Measurements from ENCODE around the gene ACOXL.

ACOXL gene

GRCh38 chr2:110979471-110980338 lies 247.3 kb downstream of the ACOXL start:
- no peaks in the 10 kb centered on the region for H3K36me3 ChIP-seq
- no peaks in the 10 kb centered on the region for H3K4me1 ChIP-seq
- no peaks in the 10 kb centered on the region for H3K27me3 ChIP-seq
- H3K4me2 ChIP-seq = no peak overlapping the region
- no peak overlapping the region for H3K9ac ChIP-seq
- peaks cover 0 to 10% (median 0%) of the 10 kb centered on the region in 11 experiments; a peak in 3 of 22 replicates for H3K9me3 ChIP-seq (replicated peaks in 1 of 11)
- no peak for TF ChIP-seq Cebpa-rat (IDR thresholded peaks at IDR 0.05)
- H3K27ac ChIP-seq = no peak overlapping the region
- H4K20me1 ChIP-seq = no peaks in the 10 kb centered on the region
- H3K4me3 ChIP-seq = no peak overlapping the region

GRCh38 chr2:110980339-110981062 lies 248.1 kb downstream of the ACOXL start:
- Histone ChIP-seq H3K4me3 (no peak overlapping the region), H3K4me2 (no peak overlapping the region), H3K27me3 (no peaks in the 10 kb centered on the region), H4K20me1 (no peaks in the 10 kb centered on the region), H3K9ac (no peak overlapping the region), H3K9me3 (replicated peaks in 1 of 11) (0 out of 22 replicates have a peak, but pooled peaks cover 0 to 7% (median 0%) of the 10 kb centered on the region in 11 experiments), H3K27ac (no peak overlapping the region), H3K4me1 (no peaks in the 10 kb centered on the region), H3K36me3 (no peaks in the 10 kb centered on the region)
- no peak for TF ChIP-seq Cebpa-rat (IDR thresholded peaks at IDR 0.05)

GRCh38 chr2:110983133-110983532 lies 250.8 kb downstream of the ACOXL start:
- no peaks in the 10 kb centered on the region for H3K36me3 ChIP-seq
- no peaks in the 10 kb centered on the region for H3K4me1 ChIP-seq
- no peak overlapping the region for H3K27ac ChIP-seq
- no peak for TF ChIP-seq Cebpa-rat (IDR thresholded peaks at IDR 0.05)
- H3K4me3 ChIP-seq = no peak overlapping the region
- H3K9me3 ChIP-seq (replicated peaks in 1 of 11) = peaks cover 0 to 3% (median 0%) of the 10 kb centered on the region in 11 experiments; a peak in 3 of 22 replicates
- H3K9ac ChIP-seq = no peak overlapping the region
- H4K20me1 ChIP-seq = no peaks in the 10 kb centered on the region
- no peaks in the 10 kb centered on the region for H3K27me3 ChIP-seq
- H3K4me2 ChIP-seq = no peak overlapping the region

GRCh38 chr2:110984694-110985490 lies 252.5 kb downstream of the ACOXL start:
- no peak for TF ChIP-seq Cebpa-rat (IDR thresholded peaks at IDR 0.05)
- H3K9ac ChIP-seq = no peak overlapping the region
- H3K27me3 ChIP-seq = no peaks in the 10 kb centered on the region
- H3K4me1 ChIP-seq = no peaks in the 10 kb centered on the region
- no peak overlapping the region for H3K4me2 ChIP-seq
- no peak overlapping the region for H3K27ac ChIP-seq
- H3K9me3 ChIP-seq (replicated peaks in 1 of 11) = peaks cover 0 to 14% (median 8%) of the 10 kb centered on the region in 11 experiments; a peak in 9 of 22 replicates
- H3K4me3 ChIP-seq = no peak overlapping the region
- H4K20me1 ChIP-seq = no peaks in the 10 kb centered on the region
- no peaks in the 10 kb centered on the region for H3K36me3 ChIP-seq

- Histone ChIP-seq H3K27ac (no peak overlapping the region), H3K4me2 (no peak overlapping the region), H3K27me3 (no peaks in the 10 kb centered on the region), H3K4me3 (no peak overlapping the region), H3K9me3 (replicated peaks in 1 of 11) (peaks cover 20 to 30% (median 25%) of the 10 kb centered on the region in 11 experiments; a peak in 19 of 22 replicates), H3K9ac (no peak overlapping the region), H3K36me3 (no peaks in the 10 kb centered on the region), H4K20me1 (no peaks in the 10 kb centered on the region), H3K4me1 (peaks cover 25 to 39% (median 32%) of the 10 kb centered on the region in 10 experiments)
- TF ChIP-seq Cebpa-rat (IDR thresholded peaks at IDR 0.05) = no peak
These were observed 258.1 kb downstream of the ACOXL start for GRCh38 chr2:110990440-110990839.

- H4K20me1 ChIP-seq = no peaks in the 10 kb centered on the region
- no peak overlapping the region for H3K9ac ChIP-seq
- H3K9me3 ChIP-seq (replicated peaks in 1 of 11) = peaks cover 20 to 40% (median 29%) of the 10 kb centered on the region in 11 experiments; a peak in 19 of 22 replicates
- H3K36me3 ChIP-seq = no peaks in the 10 kb centered on the region
- H3K4me2 ChIP-seq = peak overlapping the region in 3 of 11 experiments; percentile 69 to 90 (median 71); a peak in 2 of 22 replicates
- no peak for TF ChIP-seq Cebpa-rat (IDR thresholded peaks at IDR 0.05)
- no peak overlapping the region for H3K4me3 ChIP-seq
- H3K27me3 ChIP-seq = no peaks in the 10 kb centered on the region
- peaks cover 25 to 54% (median 36%) of the 10 kb centered on the region in 10 experiments for H3K4me1 ChIP-seq
- peak overlapping the region in 7 of 11 experiments; percentile 76 to 84 (median 82); a peak in 12 of 22 replicates for H3K27ac ChIP-seq
These were observed 259.5 kb downstream of the ACOXL start for GRCh38 chr2:110991911-110992310.

- Histone ChIP-seq H3K4me1 (peaks cover 25 to 63% (median 36%) of the 10 kb centered on the region in 10 experiments), H3K36me3 (no peaks in the 10 kb centered on the region), H3K27me3 (no peaks in the 10 kb centered on the region), H3K27ac (peak overlapping the region in 10 of 11 experiments; percentile 50 to 84 (median 82); a peak in 19 of 22 replicates), H3K4me2 (peak overlapping the region; percentile 69 to 90 (median 78); a peak in 21 of 22 replicates), H3K9ac (peak overlapping the region in 5 of 11 experiments; percentile 5 to 68 (median 64); a peak in 7 of 22 replicates), H4K20me1 (no peaks in the 10 kb centered on the region), H3K4me3 (0 out of 20 replicates have a peak overlapping the region, but pooled peaks of 1 of the 10 experiments have one; percentile 5), H3K9me3 (replicated peaks in 1 of 11) (peaks cover 20 to 43% (median 29%) of the 10 kb centered on the region in 11 experiments; a peak in 19 of 22 replicates)
- no peak for TF ChIP-seq Cebpa-rat (IDR thresholded peaks at IDR 0.05)
These were observed 260.5 kb downstream of the ACOXL start for GRCh38 chr2:110992886-110993285.

GRCh38 chr2:110993557-110994231 lies 261.3 kb downstream of the ACOXL start:
- H3K9ac ChIP-seq = peak overlapping the region in 10 of 11 experiments; percentile 41 to 68 (median 59); a peak in 18 of 22 replicates
- no peak for TF ChIP-seq Cebpa-rat (IDR thresholded peaks at IDR 0.05)
- no peaks in the 10 kb centered on the region for H3K27me3 ChIP-seq
- H3K9me3 ChIP-seq (replicated peaks in 1 of 11) = peaks cover 16 to 38% (median 25%) of the 10 kb centered on the region in 11 experiments; a peak in 18 of 22 replicates
- H3K4me1 ChIP-seq = peaks cover 25 to 64% (median 36%) of the 10 kb centered on the region in 10 experiments
- H3K4me2 ChIP-seq = peak overlapping the region; percentile 69 to 90 (median 78)
- peak overlapping the region in 10 of 11 experiments; percentile 50 to 84 (median 82); a peak in 20 of 22 replicates for H3K27ac ChIP-seq
- no peaks in the 10 kb centered on the region for H3K36me3 ChIP-seq
- H3K4me3 ChIP-seq = peak overlapping the region in 4 of 10 experiments; percentile 6 to 42 (median 34); a peak in 4 of 20 replicates
- H4K20me1 ChIP-seq = no peaks in the 10 kb centered on the region
